DMS79 (cell line): ENCODE results near the gene BCL3.

ENCODE experiments used
- DNase-seq: peaks from one replicate; lab custom pipeline; 2025; lab: John Stamatoyannopoulos, UW

The BCL3 gene

DNA sequence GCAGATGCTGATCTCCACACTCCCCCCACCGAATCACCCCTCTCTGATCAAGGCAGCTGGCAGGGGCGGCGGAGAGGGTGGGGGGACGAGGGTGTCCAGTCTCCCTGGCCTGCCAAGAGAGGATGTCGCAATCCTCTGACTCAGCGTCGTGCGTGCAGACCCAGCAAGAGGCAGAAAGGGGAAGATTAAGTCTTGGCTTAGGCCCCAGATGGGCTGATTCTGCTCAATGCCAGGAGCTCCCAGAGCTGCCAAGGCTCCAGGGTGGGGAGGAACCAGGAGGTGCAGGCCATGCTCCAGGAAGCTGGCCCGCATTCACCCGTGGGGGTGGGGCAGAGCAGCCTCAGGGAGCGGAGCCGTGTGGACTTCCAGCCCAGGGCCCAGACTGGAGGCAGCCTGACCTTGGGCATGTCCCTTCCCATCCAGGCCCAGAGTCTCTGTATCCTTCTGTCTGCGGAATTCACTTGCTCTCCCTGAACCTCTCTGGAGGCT, 6.6 kb upstream of the BCL3 start:
- peak; percentile 68 for DNase-seq

DNA sequence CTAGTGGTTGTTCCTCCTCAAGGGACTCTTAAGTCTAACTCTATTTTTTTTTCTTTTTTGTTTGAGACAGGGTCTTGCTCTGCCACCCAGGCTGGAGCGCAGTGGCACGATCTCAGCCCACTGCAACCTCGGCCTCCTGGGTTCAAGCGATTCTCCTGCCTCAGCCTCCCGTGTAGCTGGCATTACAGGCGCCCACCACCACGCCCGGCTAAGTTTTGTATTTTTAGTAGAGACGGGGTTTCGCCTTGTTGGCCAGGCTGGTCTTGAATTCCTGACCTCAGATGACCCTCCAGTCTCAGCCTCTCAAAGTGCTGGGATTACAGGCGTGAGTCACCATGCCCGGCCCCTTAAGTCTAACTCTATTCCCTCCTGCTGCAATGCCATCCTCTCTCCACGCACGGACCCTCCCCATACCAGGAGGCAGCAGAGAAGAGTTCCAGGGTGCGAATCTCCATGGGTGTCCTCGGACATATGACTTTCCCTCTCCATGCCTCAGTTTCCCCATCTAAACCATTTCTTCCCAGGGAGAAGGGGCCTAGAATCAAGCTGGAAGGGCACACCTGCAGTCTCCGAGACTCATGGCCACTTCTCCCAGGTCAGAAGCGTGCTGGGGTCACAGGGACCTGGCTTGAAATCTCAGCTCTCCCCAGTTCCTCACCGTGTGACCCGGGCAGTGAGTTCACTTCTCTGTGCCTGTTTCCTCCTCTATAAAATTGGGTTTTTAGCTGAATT, 6.0 kb upstream of the BCL3 start:
- DNase-seq: no peak

DNA sequence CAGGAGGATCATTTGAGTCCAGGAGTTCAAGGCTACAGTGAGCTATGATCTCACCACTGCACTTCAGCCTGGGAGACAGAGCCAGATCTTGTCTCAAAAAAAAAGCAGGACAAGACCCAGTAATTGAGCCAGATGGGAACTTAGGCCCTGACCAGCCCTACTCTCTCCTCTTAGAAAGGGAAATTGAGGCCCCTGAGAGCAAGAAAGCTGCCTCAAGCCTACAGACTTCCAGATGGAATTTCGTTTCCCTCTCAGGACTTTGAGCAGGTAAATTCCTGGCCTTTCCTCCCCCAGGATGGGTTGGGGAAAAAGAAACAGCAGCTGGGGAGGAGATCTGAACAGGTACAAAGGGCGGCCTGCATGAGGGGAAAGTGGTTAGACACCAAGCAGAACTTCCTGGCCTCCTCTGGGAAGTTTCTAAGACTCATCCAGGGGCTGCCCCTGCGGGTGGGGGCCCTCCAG, 3.6 kb upstream of the BCL3 start:
- no peak for DNase-seq

DNA sequence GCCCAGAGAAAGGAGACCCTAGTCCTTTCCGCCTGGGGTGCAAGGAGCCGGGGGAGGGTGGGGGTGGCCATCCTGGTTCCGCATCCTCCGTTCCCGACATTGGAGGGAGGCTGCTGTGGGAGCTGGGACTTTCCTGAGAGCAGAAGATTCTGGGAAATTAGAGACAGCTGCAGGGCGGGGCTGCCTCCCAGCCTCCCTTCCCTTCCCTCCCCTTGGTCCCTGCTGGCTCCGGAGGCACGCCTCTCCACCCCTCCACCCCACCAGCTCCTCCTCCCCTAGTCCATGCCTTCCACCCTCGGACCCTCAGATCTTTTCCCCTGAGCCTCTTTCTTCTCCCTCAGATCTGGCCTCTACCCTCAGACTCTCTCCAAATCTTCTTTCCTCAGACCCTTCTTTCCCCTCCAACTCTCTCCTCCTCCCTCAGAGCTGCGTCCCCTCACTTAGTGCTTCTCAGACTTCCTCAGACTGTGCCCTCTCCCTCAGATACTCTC, 3.1 kb upstream of the BCL3 start:
- no peak for DNase-seq

DNA sequence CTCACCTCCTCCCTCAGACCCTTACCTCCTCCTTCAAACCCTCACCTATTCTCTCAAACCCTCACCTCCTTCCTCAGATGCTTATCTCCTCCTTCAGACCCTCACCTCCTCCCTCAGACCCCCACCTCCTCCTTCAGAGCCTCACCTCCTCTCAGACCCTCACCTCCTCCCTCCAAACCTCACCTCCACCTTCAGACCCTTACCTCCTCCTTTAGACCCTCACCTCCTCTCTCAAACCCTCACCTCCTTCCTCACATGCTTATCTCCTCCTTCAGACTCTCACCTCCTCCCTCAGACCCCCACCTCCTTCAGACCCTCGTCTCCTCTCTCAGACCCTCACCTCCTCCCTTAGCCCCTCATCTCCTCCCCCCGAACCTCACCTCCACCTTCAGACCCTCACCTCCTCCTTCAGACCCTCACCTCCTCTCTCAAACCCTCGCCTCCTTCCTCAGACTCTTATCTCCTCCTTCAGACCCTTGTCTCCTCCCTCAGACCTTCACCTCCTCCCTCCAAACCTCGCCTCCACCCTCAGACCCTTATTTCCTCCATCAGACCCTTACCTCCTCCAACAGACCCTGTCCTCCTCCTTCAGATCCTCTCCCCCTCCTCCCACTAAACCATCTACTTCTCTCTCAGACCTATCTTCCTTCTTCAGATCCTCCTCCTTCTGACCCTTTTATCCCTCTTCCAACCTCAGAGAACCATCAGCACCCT, 2.5 kb upstream of the BCL3 start:
- DNase-seq: no peak

DNA sequence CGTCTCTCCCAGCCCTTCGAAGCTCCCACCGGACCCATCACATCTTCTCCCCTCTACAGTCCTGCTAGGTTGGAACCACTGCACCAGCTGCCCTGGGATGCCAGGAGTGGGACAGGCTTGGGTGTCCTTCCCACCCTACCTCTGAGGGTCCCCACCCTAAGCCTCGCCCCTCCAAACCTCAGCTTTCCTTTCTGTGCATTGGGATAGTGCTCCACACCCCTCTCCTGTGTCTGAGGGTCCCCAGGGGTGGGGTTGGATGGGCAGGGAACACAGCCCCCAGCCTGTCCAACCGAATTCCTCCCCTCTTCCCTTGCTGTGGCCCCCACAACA, 1.9 kb upstream of the BCL3 start:
- no peak for DNase-seq

DNA sequence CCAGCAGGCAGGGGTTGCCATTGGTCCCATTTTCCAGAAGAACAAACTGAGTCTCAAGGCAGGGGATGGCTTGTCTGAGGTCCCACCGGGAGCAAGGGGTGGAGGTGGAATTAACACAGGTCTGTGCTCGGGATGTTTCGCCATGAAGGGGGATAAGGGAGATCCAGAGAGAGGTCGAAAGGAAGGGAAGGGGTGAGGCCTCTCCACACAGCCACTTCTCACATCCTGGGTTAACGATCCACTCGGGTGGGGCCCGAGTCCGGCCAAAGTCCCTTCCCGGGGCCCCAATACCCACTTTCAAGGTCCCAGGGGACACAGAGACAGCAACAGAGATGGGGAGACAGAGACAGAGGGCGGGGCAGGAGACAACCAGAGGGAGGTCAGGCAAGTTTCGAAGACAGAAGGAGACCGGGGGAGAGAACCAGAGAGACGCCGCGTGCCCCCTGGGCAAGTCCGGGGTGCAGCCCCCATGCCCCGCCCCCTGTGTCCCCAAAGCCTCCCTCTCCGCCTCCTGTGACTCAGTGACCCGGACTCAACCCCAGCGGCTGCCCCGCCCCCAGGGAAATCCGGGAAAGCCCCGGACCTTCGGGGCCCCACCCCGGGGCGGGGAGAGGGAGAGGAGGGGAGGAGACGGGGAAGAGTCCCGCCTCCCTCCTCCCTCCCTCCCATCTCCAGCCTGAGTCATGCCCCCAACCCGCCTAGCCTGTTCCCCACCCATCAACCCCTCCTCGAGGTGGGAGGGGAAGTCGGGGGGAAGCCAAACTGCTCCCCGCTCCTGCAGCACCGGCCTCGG, 1.4 kb upstream of the BCL3 start:
- DNase-seq: peak; percentile 6

DNA sequence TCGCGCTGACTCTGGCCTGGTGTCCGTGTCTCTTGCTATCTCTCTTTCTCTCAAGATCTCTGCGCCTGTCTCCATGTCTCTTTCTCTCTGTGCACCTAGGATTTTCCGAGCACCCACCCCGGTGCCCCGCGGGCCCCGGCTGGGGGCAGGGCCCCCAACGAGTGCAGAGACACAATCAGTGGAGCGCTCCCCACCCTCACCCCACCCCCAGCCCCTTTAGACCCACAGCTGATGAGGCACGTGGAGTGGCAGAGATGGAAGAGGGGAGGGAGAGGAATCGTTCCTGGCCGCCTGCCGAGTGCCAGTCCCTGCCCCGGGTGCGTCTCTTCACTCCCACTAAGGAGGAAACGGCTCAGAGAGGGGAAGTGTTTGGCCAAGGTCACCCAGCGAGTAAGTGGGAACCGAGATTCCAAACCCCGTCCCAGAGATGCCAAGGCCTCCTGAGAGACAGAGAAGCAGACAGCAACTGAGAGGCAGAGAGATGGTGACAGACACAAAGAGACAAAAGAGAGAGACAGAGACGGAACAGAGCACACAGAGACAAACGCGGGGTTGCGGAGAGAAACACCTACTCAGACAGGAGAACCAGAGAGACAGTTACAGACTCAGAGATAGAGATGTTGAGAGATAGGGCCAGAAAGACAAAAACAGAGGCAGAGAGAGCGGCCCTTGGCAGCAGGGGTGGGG, 626 bp upstream of the BCL3 start:
- DNase-seq: no peak

DNA sequence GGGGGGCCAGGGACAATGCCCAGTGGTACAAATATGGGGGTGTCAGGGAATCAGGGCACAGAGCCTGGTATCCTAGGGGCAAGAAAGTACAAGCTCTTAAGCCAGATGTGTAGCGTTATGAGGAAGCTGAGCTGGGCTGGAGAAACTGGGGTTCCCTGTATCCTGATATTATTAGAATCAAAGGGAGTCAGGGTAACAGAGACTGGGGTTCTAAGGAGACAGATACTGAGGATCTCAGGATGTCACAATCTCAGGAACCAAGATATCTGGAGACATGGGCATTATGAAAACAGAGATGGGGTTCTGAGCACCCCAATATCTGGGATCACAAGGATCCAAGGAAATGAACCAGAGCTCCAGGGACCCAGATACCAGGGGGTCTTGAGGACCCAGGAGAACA, 784 bp downstream of the BCL3 start:
- DNase-seq: no peak

DNA sequence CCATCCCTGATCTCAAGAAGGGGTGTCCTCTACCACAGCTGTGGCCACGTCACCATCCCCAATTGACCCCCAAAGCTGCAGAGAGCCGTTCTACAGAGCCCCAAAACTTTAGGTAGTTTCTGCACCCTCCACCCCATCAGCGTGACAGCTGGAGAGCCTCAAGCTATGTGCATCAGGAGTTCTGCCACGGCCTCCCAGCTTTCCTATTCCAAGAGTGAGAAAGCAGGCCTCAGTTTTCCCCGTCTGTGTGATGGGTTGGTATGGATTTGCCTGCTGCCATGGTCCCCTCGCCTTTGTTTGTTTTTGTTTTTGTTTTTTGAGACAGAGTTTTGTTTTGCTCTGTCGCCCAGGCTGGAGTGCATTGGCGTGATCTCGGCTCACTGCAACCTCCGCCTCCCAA, 1.5 kb downstream of the BCL3 start:
- no peak for DNase-seq

DNA sequence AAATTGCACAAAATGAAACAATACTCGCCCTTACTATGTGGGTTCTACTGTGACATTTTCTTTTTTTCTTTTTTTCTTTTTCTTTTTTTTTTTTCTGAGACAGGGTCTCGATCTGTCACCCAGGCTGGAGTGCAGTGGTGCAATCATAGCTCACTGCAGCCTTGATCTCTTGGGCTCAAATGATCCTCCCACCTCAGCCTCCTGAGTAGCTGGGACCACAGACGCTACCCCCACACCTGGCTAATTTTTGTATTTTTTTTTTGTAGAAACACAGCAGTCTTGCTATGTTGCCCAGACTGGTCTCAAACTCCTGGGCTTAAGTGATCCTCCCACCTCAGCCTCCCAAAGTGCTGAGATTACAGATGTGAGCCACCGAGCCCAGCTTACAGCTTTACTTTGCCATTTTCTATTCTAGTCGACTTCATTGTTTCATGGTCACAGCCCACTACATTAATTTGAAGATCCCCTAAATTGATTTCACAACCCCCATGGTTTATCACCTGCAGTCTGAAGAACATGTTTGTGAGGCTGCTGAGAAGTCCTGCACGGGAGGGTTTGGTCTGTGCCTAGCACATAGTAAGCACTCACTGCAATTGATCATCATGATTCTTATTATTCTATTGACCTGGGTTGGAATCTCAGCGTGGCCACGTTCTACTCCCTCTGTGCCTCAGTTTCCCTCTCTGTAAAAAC, 3.8 kb downstream of the BCL3 start:
- DNase-seq: no peak

DNA sequence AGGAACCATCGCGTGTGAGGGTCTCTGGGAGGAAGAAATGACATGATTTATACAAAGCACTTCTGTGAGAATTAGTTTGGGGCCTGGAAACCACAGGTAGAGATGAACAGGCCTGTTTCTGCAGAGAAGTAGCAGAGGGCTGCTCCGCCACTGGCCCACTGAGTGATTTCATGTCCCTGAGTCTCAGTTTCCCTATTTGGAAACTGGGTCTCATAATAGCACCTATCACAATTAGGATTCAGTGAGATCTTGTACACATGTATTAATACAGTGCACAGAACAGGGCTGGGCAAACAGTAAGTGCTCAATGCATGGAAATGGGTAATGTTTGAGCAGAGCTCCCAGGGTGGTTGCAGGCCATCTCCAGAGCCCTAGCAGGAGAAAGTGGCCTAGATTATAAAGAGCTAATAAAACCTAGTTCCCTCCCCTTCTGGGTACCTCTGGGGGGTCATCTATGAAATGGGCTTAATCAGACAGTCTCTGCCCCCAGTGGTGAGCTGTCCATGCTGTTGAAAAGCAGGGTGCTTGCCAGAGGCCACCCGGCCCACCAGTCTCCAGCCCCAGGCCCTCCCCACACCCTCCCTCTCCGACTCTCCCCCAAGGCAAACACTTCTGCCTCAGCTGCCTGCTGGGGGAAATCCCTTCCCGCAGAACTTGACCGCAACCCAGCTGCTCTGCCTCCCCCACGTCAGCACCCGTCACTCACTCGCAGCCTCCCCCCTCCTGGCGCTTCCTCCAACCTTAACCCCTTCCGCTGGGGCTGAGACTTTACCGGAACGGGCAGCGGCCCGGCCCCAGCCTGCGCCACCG, 4.5 kb downstream of the BCL3 start:
- peak; percentile 53 for DNase-seq

DNA sequence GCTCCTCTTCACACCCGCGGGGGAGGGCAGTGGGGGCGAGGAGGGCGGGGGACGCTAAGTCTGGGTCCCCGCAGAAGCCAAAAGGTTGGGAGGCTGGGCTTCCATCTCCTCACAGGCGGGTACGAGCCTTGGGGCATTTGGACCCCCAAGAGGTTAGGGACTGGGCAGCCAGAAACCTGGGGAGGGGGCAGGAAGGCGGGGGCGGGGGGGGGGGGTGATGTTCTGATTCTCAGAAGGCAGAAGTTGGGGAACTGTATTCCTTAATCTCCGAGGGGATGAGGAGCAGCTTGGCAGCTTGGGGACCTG, 5.1 kb downstream of the BCL3 start:
- no peak for DNase-seq

DNA sequence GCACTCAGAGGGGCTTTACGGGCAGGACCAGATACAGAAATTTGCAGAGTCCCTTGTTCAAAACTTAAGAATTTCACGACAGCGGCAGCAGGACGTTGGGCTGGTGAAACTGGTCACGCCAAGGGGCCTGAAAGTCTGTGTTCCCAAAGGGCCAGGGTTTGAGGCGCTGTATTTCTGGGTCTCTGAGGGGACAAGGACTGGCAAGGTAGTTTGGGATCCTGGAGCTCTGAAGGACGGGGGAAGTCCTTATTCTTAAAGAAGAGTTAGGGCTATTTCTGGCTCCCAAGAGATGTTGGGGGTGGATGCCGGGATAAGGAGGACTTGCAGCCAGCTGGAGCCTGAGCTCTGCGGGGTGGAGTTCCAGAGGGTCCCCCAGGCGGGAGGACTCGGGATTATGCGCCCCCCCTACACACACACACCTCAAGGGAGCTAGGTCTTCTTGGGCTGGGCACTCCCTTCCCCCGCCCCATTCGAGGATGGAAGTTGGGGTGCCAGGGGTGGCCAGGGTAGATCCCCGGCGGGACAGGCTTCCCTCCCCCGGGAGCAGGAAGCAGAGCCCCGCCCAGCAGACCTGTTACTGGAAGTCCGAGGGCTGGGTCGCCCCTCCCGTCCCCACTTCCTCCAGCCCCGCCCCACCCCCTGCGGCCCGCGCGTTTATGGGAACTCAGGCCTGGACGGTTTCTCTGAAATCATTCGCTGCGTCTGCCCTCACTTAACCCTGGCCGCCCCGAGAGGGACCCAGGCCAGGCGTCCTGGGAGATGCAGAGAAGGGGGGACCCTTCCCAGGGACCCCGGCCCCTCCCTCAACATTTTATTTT, 5.6 kb downstream of the BCL3 start:
- peak; percentile 7 for DNase-seq

DNA sequence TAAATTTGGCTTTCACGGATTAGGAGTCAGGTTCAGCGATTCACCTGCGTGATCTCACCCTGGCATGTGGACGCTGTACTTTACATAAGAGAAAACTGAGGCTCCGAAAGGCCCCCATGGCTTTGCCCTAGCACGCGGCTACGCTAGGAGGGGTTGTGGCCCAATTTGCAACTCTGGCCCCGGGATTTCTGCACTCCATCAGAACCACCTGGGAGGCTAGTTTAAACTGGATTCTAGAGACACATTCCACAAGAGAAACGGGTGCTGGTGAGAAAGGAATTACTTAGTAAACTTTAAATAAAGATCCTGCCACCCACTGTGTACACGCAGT, 6.2 kb downstream of the BCL3 start:
- DNase-seq: no peak

DNA sequence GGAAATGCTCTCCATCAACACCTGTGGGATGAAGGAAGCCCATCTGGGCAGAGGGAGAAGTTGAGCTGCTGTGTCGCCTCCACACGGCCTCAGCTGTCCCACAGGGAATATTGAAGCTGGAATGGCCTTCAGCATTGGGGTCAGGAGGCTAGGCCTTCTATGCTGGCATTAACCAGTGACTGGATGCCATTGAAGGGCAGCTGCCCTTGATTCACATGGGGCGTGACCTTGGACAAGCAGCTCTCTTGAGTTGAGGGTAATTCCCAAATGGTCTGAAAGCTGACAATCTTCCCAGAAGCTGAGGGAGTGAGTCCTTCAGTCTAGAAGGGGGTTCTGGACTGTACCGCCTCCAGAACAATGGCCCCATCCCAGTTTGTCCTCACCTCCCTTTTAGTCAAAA, 6.7 kb downstream of the BCL3 start:
- no peak for DNase-seq

DNA sequence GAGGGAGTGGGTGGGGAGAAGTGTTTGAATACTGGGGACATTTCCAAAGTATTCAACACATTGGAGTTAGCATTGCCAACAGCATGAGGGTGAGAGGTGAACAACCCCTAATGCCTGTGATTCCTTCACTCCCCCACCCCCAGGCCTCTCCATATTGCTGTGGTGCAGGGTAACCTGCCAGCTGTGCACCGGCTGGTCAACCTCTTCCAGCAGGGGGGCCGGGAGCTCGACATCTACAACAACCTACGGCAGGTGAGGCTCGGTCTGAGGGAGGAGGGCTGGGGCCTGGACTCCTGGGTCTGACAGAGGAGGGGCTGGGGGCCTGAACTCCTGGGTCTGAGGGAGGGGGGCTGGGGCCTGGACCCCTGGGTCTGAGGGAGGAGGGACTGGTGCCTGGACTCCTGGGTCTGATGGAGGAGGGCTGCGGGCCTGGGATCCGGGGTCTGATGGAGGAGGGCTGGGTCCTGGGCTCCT, 7.6 kb downstream of the BCL3 start:
- DNase-seq: no peak

DNA sequence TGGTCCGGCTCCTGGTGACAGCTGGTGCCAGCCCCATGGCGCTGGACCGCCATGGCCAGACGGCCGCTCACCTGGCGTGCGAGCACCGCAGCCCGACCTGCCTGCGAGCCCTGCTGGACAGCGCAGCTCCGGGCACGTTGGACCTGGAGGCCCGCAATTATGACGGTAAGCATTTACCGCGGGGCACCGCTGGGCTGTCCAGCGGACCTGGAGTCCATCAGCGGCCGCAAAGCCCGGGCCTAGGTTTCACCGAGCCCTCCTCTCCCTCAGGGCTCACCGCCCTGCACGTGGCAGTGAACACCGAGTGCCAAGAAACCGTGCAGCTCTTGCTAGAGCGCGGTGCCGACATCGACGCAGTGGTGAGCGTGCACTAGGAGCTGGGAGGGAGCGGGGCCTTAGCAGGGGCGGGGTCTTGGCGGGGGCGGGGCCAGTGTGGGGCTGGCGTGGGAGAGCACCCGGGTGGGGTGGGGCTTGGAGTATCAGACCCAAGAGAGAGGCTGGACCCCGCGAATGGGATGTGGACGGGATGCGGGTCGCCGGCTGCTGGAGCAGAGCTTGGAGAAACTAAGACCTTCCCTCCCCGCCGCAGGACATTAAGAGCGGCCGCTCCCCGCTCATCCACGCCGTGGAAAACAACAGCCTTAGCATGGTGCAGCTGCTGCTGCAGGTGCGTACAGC, 8.7 kb downstream of the BCL3 start:
- DNase-seq: no peak

DNA sequence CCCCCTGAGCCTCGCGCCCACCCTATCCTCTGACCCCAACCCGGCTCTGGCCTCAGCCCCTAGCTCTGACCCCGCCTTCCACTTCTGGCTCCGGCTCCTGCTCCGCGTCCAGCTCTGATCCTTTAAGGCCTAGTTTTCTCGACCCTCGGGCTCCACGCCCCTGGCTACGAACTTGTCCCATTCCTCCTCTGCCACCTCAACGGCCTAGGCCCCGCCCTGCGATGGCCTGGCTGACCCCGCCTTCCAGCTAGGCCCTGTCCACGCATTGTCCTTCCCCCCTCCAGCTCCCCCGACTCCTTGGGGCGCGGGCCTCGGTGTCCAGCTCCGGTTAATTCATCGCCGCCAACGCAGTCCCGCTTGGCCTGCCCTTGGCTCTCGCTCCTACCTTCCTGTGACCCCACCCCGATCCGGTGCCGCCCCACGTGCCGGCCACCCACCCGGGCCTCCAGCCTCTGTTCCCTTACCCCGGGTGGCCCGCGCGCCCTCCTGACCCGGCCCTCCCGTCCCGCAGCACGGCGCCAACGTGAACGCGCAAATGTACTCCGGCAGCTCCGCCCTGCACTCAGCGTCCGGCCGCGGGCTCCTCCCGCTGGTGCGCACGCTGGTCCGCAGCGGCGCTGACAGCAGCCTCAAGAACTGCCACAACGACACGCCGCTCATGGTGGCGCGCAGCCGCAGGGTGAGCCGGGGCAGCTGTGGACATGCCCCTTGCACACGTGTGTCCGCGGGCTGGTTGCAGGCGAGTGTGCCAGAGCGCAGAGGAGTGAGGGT, 9.4 kb downstream of the BCL3 start:
- DNase-seq: no peak
